SK-N-SH treated with all-trans-retinoic acid at 6 μM for 48 hours (cell line): ENCODE data around the gene ERFE.

ENCODE experiments used
- ATAC-seq: fragments of 200-7000 bp; cut with Tn5 transposase; 3 replicates; pipeline ENCODE4 v1.9.1; 2020; ENCODE audit warnings: mild to moderate bottlenecking, moderate library complexity
- ARNTL ChIP-seq: fragments of 450-650 bp; formaldehyde crosslinking; IDR thresholded peaks from 2 replicates; pipeline ENCODE4 v1.5.0; 2020; ENCODE audit warnings: low read depth, mild to moderate bottlenecking, moderate library complexity, borderline replicate concordance
- BACH2 ChIP-seq: fragments of 250-450 bp; sonication (Bioruptor Pico); IDR thresholded peaks from 2 replicates; pipeline ENCODE4 v1.9.0; 2021; ENCODE audit warnings: mild to moderate bottlenecking, borderline replicate concordance
- CSDC2 ChIP-seq: fragments of 250-450 bp; sonication (Bioruptor Pico); IDR thresholded peaks from 2 replicates; pipeline ENCODE4 v1.5.0; 2020; ENCODE audit warnings: mild to moderate bottlenecking, moderate library complexity
- CSRNP3 ChIP-seq: fragments of 250-450 bp; sonication (Bioruptor Pico); IDR thresholded peaks from 2 replicates; pipeline ENCODE4 v1.5.1; 2021; ENCODE audit warnings: mild to moderate bottlenecking, moderate library complexity
- ESRRG ChIP-seq: fragments of 250-450 bp; sonication (Bioruptor Pico); IDR thresholded peaks from 2 replicates; pipeline ENCODE4 v1.6.1; 2021; ENCODE audit warnings: mild to moderate bottlenecking
- GLIS3 ChIP-seq: fragments of 250-450 bp; sonication (Bioruptor Pico); IDR thresholded peaks from 2 replicates; pipeline ENCODE4 v1.5.0; 2020; ENCODE audit warnings: mild to moderate bottlenecking, moderate library complexity
- ISL1 ChIP-seq: fragments of 250-450 bp; sonication (Bioruptor Pico); IDR thresholded peaks from 2 replicates; pipeline ENCODE4 v2.1.2; 2022; ENCODE audit warnings: mild to moderate bottlenecking, moderate library complexity
- OSR1 ChIP-seq: fragments of 250-450 bp; sonication (Bioruptor Pico); IDR thresholded peaks from 2 replicates; pipeline ENCODE4 v1.8.0; 2022; ENCODE audit warnings: moderate library complexity, mild to moderate bottlenecking, inconsistent platforms
- POU6F1 ChIP-seq: fragments of 250-450 bp; sonication (Bioruptor Pico); IDR thresholded peaks from 2 replicates; pipeline ENCODE4 v1.8.0; 2021; ENCODE audit warnings: low read depth, mild to moderate bottlenecking, moderate library complexity, borderline replicate concordance
- RARB ChIP-seq: fragments of 250-450 bp; sonication (Bioruptor Pico); IDR thresholded peaks from 2 replicates; pipeline ENCODE4 v1.8.0; 2021; ENCODE audit warnings: mild to moderate bottlenecking, moderate library complexity
- SNAI2 ChIP-seq: fragments of 250-450 bp; sonication (Bioruptor Pico); IDR thresholded peaks from 2 replicates; pipeline ENCODE4 v1.5.0; 2020; ENCODE audit warnings: mild to moderate bottlenecking, moderate library complexity
- TCF4 ChIP-seq: fragments of 250-450 bp; sonication (Bioruptor Pico); IDR thresholded peaks from 2 replicates; pipeline ENCODE4 v1.8.0; 2021; ENCODE audit warnings: mild to moderate bottlenecking, moderate library complexity, borderline replicate concordance
- TOX ChIP-seq: fragments of 250-450 bp; sonication (Bioruptor Pico); IDR thresholded peaks from 2 replicates; pipeline ENCODE4 v1.8.0; 2021; ENCODE audit warnings: mild to moderate bottlenecking, moderate library complexity, borderline replicate concordance
- ZFP3 ChIP-seq: fragments of 250-450 bp; sonication (Bioruptor Pico); IDR thresholded peaks from 2 replicates; pipeline ENCODE4 v1.5.0; 2020; ENCODE audit warnings: mild to moderate bottlenecking, moderate library complexity
- ZFP30 ChIP-seq: fragments of 450-650 bp; formaldehyde crosslinking; IDR thresholded peaks from 2 replicates; pipeline ENCODE4 v1.5.0; 2022; ENCODE audit warnings: mild to moderate bottlenecking, moderate library complexity
- ZNF565 ChIP-seq: fragments of 450-650 bp; formaldehyde crosslinking; conservative IDR thresholded peaks from 2 replicates; pipeline ENCODE4 v1.5.0; 2020; ENCODE audit warnings: low read depth, mild to moderate bottlenecking, moderate library complexity
- ZNF8 ChIP-seq: fragments of 450-650 bp; formaldehyde crosslinking; IDR thresholded peaks from 2 replicates; pipeline ENCODE4 v1.5.0; 2020; ENCODE audit warnings: mild to moderate bottlenecking, moderate library complexity
- TF ChIP-seq, protein P1 (sequence below): fragments of 250-450 bp; sonication (Bioruptor Pico); IDR thresholded peaks from 2 replicates; pipeline ENCODE4 v1.8.0; 2020; ENCODE audit warnings: mild to moderate bottlenecking, moderate library complexity, borderline replicate concordance

Gene ERFE

DNA sequence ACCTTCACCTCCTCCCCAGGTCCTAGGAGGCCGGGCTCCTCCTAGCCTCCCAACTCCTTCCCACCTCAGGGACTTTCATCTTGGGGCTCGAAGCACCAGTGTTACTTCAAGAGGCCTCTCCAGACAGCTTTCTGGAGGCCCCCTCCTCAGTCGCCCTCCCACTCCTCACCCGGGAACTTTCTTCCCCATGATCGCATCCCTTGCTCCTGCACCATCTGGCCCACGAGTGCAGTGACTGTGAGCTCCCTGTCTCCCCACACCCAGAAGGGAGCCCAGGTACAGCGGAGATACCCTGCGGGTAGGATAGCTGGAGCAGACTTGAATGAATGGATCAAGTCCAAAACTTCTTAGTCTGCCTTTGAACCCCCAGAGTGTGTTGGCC, 6.1 kb downstream of the ERFE start:
- TF ChIP-seq RARB (CRISPR knock-in tag) (no peak), BACH2 (CRISPR knock-in tag) (no peak), POU6F1 (no peak), ZNF565 (no peak), ESRRG (CRISPR knock-in tag) (no peak), ZFP30 (CRISPR knock-in tag) (no peak), CSRNP3 (CRISPR knock-in tag) (no peak), ZNF8 (CRISPR knock-in tag) (no peak), TOX (CRISPR knock-in tag) (no peak), ARNTL (CRISPR knock-in tag) (no peak), OSR1 (CRISPR knock-in tag) (no peak)
- TF ChIP-seq, protein P1, sequence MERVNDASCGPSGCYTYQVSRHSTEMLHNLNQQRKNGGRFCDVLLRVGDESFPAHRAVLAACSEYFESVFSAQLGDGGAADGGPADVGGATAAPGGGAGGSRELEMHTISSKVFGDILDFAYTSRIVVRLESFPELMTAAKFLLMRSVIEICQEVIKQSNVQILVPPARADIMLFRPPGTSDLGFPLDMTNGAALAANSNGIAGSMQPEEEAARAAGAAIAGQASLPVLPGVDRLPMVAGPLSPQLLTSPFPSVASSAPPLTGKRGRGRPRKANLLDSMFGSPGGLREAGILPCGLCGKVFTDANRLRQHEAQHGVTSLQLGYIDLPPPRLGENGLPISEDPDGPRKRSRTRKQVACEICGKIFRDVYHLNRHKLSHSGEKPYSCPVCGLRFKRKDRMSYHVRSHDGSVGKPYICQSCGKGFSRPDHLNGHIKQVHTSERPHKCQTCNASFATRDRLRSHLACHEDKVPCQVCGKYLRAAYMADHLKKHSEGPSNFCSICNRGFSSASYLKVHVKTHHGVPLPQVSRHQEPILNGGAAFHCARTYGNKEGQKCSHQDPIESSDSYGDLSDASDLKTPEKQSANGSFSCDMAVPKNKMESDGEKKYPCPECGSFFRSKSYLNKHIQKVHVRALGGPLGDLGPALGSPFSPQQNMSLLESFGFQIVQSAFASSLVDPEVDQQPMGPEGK (CRISPR knock-in tag), result no peak
- ATAC-seq, result no peak

DNA sequence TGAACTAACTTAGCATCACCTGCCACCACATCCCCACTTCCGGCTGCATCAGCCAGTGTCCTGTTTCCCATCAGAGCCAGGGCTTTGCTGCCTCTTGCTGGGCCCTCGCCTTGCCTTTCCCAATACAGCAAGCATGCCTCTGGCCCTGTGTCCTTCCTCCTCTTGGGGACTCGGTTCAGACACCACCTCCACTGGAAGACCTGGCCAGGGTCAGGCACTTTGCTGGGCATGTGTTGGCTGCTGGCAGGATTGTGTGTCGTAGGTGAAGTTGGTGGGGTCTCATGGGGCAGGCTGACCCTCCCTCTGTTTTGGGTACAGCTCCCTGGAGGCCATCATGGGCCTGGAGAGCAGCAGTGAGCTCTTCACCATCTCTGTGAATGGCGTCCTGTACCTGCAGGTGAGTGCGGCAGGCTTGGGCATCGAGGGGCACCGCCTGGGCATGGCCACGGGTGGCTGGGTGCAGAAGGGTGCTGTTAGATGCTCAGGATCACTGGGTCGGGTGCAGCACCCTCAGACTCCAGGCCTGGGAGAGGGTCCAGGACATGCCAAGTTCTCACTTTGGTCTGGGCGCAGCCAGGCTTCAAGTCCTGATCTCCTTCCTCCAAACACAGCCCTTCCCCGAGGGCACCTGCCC, 6.6 kb downstream of the ERFE start:
- no peak for TF ChIP-seq ZNF565
- ATAC-seq, result no peak

DNA sequence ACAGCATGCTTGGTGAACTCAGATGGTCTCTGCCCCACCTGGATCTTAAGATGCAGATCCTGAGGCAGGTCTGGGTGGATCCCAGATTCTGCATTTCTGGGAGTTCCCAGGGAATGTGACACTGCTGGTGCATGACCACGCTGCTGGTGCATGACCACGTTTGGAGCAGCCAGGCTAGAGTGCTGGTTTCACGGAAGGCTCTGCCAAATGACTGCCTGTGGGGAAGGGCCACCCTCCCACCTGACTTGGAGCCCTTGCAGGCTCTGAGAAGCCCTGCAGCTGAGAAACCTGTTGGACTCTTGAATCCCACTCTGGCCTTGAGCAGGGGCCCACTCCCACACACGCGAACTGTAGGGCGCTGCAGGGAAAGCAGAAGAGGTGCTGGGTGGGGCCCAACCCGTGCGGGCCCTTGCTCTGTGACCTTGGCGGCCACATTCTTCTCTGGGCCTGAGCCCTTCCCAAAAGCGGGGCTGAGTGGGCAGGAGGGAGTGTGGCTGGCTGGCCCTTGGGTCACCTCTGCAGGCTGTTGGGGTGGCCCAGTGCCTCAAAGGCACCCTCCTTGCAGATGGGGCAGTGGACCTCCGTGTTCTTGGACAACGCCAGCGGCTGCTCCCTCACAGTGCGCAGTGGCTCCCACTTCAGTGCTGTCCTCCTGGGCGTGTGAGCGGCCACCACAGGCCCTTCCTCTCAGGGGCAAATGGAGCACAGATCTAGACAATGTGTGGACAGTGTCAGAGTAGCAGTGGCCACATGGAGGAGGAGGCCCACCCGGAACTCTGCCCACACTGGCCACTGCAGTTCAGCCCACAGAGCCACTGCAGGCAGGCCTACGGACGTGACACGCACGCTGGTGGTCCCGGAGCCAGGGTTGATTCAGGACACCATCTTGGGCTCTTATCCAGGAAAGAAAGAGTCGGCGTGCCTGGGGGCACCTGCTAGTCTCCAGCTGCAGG, 7.9 kb downstream of the ERFE start:
- no peak for ATAC-seq
- TF ChIP-seq OSR1 (CRISPR knock-in tag), result no peak
- no peak for TF ChIP-seq BACH2 (CRISPR knock-in tag)
- no peak for TF ChIP-seq ARNTL (CRISPR knock-in tag)
- no peak for TF ChIP-seq POU6F1
- no peak for TF ChIP-seq RARB (CRISPR knock-in tag)
- TF ChIP-seq ISL1 (CRISPR knock-in tag), result no peak
- TF ChIP-seq TCF4 (CRISPR knock-in tag), result no peak
- no peak for TF ChIP-seq CSRNP3 (CRISPR knock-in tag)
- TF ChIP-seq ESRRG (CRISPR knock-in tag), result no peak
- no peak for TF ChIP-seq SNAI2 (CRISPR knock-in tag)
- no peak for TF ChIP-seq TOX (CRISPR knock-in tag)
- TF ChIP-seq ZNF565, result no peak
- TF ChIP-seq, all 23 proteins: peak for 0

- TF ChIP-seq ZNF8 (CRISPR knock-in tag), result no peak
- TF ChIP-seq TCF4 (CRISPR knock-in tag), result no peak
- TF ChIP-seq ISL1 (CRISPR knock-in tag), result no peak
- no peak for TF ChIP-seq CSDC2 (CRISPR knock-in tag)
- no peak for TF ChIP-seq GLIS3 (CRISPR knock-in tag)
- no peak for TF ChIP-seq POU6F1
- no peak for TF ChIP-seq ZFP3 (CRISPR knock-in tag)
- TF ChIP-seq, all 23 proteins: peak for 0
- no peak for ATAC-seq
Measured at GRCh38 chr2:238167344-238167715, 8.6 kb downstream of the ERFE start.
